Astrocyte of the spinal cord (primary cell): ENCODE results near the gene PRSS8.
"Not testable (repeated sequence)": the region's sequence is repeated elsewhere in the genome, so short reads cannot be mapped to it uniquely, and the experiment has no call there.

Experiments used
- DNase-seq: peaks from one replicate; pipeline ENCODE4 v3.0.0; 2011; ENCODE audit warnings: low read depth, low spot score
- H3K4me3 ChIP-seq: 2 replicates; pipeline ENCODE4 v1.5.1; 2011; ENCODE audit warnings: low read depth, mild to moderate bottlenecking, low read length, moderate library complexity
- in situ Hi-C: cut with HindIII; loops from 2 replicates; pipeline ENCODE4 v1.10.0; 2017; ENCODE audit warnings: low sequenced_read_pairs
- TF ChIP-seq, protein P1 (sequence below): IDR thresholded peaks from 2 replicates; pipeline ENCODE4 v1.5.1; 2012; ENCODE audit warnings: low read depth, mild to moderate bottlenecking, low read length, inconsistent platforms

The PRSS8 gene

DNA sequence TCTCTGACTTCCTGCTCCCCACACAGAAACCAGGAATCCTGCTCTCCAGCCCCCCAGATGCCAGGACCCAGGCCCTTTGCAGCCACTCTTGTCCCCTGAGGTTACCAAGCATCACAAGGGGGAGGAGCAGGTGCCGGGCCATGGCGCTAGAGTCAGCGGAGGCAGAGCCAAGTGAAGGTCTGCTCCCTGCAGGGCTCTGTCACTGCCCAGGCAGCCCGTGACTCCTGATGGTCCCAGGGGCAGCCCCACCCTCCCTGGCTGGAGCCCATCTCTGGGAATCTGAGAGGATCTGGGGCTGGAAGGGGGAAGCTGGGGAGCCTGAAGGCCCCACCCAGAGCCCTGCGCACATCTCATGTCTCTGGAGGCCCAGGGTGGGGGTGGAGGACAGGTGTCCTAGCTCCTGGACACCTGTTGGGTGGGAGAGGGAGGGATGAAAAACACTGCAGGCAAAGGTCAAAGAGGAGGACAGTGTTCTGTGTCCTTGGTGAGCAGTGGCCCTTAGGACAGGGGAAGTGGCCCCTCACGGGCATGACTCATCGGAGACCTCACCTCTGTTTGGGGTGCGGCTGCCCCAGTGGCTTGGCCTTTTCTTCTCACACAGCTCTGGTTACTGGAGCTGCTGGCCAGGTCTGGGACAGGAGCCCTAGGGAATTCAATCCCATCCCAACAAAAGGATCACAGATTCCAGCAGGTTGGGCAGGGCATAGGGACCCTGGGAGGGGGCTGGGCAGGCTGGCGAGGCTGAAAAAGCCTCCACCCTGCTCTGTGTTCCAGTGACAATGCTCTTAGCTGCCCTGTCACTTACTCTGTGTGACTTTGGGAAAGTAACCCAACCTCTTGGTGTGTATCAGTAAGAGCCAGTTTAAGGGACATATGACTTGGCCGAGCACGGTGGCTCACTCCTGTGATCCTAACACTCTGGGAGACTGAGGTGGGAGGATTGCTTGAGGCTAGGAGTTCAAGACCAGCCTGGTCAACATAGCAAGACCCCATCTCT is 14.7 kb upstream of the PRSS8 start, which contains the start of gene PRSS36:
TSS of gene PRSS36 (minus strand) at position 173 of the 997 bp plus-strand sequence. CDS start at position 142, 31 bp downstream.
- in situ Hi-C loops = no loop called here
- DNase-seq = no peak
- no peak within 1 kb of the TSS for H3K4me3 ChIP-seq
- TF ChIP-seq, protein P1, sequence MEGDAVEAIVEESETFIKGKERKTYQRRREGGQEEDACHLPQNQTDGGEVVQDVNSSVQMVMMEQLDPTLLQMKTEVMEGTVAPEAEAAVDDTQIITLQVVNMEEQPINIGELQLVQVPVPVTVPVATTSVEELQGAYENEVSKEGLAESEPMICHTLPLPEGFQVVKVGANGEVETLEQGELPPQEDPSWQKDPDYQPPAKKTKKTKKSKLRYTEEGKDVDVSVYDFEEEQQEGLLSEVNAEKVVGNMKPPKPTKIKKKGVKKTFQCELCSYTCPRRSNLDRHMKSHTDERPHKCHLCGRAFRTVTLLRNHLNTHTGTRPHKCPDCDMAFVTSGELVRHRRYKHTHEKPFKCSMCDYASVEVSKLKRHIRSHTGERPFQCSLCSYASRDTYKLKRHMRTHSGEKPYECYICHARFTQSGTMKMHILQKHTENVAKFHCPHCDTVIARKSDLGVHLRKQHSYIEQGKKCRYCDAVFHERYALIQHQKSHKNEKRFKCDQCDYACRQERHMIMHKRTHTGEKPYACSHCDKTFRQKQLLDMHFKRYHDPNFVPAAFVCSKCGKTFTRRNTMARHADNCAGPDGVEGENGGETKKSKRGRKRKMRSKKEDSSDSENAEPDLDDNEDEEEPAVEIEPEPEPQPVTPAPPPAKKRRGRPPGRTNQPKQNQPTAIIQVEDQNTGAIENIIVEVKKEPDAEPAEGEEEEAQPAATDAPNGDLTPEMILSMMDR = no peak

DNA sequence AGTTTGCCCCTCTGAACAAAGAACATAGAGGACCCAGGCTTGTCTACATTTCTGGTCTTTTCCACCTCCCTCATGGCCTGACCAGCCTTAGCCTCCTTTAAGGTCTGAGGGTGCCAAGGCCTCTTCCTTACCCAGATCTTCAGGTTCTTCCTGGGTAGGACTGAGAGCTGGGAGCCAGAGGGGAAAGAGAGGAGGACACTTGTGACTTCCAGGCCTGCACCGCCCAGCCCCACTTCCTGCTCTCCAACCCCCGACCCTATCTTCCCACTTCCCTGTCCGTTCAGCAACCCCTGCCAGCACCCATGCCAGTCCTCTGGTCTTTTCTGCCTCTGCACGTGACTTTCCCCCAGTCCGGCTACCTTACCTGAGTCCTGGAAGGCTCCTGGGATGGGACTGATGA is 13.8 kb upstream of the PRSS8 start:
- TF ChIP-seq, protein P1 = no peak
- H3K4me3 ChIP-seq = no peak overlapping the region
- in situ Hi-C loops = no loop called here
- no peak for DNase-seq

GRCh38 chr16:31148896-31149295 is 13.4 kb upstream of the PRSS8 start:
- H3K4me3 ChIP-seq = no peak overlapping the region
- TF ChIP-seq, protein P1 = no peak
- no peak for DNase-seq
- in situ Hi-C loops = no loop called here

- TF ChIP-seq, protein P1 = no peak
- no peak overlapping the region for H3K4me3 ChIP-seq
- in situ Hi-C loops = no loop called here
Observed at GRCh38 chr16:31148281-31148728, 12.8 kb upstream of the PRSS8 start.

GRCh38 chr16:31147574-31147973 is 12.0 kb upstream of the PRSS8 start:
- TF ChIP-seq, protein P1 = no peak
- H3K4me3 ChIP-seq = no peak overlapping the region
- in situ Hi-C loops = no loop called here
- DNase-seq = no peak

More at GRCh38 chr16:31148281-31148728, 12.8 kb upstream of the PRSS8 start:
- DNase-seq = no peak

- no peak for DNase-seq
- in situ Hi-C loops = no loop called here
- TF ChIP-seq, protein P1 = no peak
Observed at GRCh38 chr16:31145398-31145990, 10.0 kb upstream of the PRSS8 start.

GRCh38 chr16:31144418-31144817 is 8.9 kb upstream of the PRSS8 start:
- in situ Hi-C loops, H3K4me3 ChIP-seq, DNase-seq: not testable (repeated sequence)

More at GRCh38 chr16:31145398-31145990, 10.0 kb upstream of the PRSS8 start:
- no peak overlapping the region for H3K4me3 ChIP-seq
